Epithelial cell of prostate (primary cell): ENCODE measurements around the gene FAM81A.

ENCODE experiments used
- DNase-seq: peaks from one replicate; pipeline ENCODE4 v3.0.0-alpha.2; 2011; ENCODE audit warnings: low read depth, low spot score
- H3K27ac ChIP-seq: fragments of 450-650 bp; 2 replicates; pipeline ENCODE4 v1.5.1; 2017; ENCODE audit warnings: mild to moderate bottlenecking

FAM81A gene

DNA sequence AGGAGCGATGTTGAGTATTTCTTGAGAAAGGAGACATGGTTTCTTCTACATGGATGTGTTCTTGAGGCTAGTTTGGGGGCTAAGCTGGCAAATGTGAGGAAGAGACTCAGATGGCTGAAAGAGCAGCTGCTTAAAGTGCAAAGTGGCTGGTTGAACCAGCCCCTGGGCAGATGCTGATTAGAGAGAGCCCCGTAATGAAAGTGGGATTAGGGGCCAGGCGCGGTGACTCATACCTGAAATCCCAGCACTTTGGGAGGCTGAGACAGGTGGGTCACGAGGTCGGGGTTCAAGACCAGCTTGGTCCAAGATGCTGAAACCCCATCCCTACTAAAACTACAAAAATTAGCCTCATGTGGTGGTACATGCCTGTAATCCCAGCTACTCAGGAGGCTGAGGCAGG lies 98.6 kb downstream of the FAM81A start:
- no peak overlapping the region for H3K27ac ChIP-seq
- DNase-seq, result no peak

GRCh38 chr15:59537403-59537802 lies 99.4 kb downstream of the FAM81A start:
- no peak for DNase-seq
- H3K27ac ChIP-seq, result no peak overlapping the region

- no peak for DNase-seq
- no peak overlapping the region for H3K27ac ChIP-seq
Measured at GRCh38 chr15:59538494-59538893, 100.5 kb downstream of the FAM81A start.

DNA sequence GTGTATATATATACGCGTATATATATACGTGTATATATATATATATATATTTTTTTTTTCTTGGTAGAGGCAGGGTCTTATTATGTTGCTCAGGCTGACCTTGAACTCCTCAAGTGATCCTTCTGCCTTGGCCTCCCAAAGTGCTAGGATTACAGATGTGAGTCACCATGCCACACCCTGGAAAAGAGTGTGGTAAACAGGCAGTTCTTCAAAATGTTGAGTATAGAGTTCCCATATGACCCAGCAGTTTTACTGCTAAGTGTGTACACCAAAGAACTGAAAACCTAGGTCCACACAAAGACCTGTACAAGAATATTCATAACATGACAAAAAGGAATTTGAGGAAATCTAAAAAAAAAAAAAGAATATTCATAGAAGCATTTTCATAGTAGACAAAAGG lies 101.8 kb downstream of the FAM81A start:
- no peak overlapping the region for H3K27ac ChIP-seq
- no peak for DNase-seq

DNA sequence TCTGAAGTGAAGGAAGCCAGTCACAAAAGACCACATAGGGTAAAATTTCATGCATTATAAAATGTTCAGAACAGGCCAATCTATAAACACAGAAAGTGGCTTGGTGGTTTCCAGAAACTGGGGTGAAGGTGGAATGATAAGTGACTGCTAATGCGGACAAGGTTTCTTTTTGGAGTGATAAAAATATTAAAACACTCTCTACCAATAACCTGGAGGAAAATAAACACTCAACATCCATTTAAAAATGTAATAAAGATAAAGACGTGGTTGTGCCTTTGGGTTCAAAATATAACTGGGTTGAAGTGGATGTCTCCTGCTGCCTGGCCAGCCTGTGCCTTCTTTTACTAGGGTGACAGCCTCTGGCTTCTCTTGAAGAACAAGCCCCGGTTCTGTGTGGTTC lies 102.7 kb downstream of the FAM81A start:
- DNase-seq, result no peak
- no peak overlapping the region for H3K27ac ChIP-seq

DNA sequence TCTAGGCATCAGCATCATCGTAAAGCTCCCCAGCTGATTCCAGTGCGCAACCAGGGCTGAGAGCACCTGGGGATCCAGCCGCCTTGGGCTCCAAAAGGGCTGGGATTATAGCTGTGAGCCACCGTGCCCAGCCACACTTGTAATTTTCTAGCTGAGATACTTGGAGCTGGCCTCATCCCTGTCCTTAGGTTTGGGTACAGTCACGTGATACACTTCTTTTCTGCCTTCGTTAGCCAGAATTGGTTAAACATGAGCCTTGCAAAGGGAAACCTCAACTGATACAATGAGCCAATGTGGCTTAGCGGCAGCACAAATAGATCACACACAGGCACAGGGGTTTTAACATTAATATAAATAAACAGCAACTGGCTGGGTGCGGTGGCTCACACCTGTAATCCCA lies 103.8 kb downstream of the FAM81A start:
- DNase-seq, result no peak
- no peak overlapping the region for H3K27ac ChIP-seq

DNA sequence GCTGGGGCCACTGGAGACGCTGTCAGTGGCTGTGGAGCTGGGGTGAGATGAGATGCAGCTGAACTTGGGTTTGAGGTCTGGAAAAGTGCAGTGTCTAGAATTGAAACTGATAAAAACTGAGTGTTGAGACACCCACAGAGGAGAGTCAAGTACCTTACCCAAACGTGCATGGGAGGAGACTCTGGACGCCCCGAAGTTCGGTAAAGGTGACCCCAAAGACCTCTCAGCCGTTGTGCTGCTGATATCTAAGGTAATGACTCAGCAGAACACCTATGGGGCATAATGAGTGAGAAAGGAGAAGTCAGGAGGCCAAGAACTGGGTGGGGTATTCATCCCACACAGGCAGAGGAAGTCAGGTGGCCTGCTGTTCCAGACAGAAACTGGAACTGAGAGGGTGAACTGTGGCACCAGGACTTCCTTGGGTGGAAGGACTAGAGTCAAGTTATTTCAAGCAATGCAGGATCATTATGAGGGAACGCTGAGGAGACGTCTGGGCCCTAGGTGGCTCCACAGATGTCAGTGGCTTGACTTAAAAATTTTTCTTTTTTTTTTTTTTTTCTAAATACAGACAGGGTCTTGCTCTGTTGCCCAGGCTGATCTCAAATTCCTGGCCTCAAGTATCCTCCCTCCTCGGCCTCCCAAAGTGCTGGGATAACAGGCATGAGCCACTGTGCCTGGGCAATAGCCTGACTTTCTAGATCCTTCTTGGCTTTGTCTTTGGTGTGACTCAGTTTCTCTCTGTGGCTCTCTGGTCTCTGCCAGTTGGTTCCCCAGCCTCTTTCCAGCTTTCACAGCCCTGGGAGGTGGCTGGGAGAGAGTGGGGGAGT lies 105.9 kb downstream of the FAM81A start:
- DNase-seq, result no peak
- no peak overlapping the region for H3K27ac ChIP-seq

DNA sequence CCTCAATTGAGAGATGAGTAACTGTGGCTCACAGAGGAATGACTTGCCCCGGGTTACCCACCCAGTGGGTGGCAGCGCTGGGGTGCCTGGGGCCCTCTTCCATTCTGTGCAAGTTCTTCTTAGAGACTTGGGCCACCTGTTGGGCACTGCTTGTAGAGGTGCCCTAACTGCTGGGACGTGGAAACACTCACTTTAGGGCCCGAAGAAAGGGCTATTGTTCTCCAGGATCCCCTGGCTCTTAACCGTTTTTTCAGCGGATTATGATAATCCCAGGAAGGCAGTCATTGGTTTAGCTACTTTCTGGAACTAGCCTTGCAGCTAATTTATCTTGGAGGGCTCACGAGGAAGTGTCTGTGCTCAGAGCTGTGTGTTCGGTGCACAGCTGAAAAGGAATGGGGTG lies 107.6 kb downstream of the FAM81A start:
- H3K27ac ChIP-seq, result no peak overlapping the region
- no peak for DNase-seq

GRCh38 chr15:59548501-59549226 lies 110.7 kb downstream of the FAM81A start:
- H3K27ac ChIP-seq, result no peak overlapping the region
- no peak for DNase-seq

GRCh38 chr15:59549301-59550185 lies 111.6 kb downstream of the FAM81A start:
- no peak overlapping the region for H3K27ac ChIP-seq
- no peak for DNase-seq

GRCh38 chr15:59550530-59550929 lies 112.5 kb downstream of the FAM81A start:
- DNase-seq, result no peak
- no peak overlapping the region for H3K27ac ChIP-seq

DNA sequence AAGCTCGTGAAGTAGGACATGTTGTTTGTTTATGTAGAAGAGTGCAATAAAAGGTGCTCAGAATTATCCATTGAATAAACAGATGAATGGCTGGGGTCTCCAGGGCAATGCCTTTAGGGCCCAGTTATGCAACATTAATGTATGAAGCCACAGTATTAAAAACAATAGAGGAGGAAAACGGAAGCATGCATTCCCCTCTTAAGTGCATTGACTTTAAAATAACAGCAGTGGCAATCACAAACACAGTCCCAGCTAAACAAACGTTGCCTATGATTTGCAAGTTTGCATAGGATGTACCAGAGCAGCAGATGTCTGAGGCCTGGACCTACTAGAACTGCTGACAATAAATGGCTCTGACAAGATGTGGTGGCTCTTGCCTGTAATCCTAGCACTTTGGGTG lies 113.0 kb downstream of the FAM81A start:
- H3K27ac ChIP-seq, result no peak overlapping the region
- DNase-seq, result no peak

DNA sequence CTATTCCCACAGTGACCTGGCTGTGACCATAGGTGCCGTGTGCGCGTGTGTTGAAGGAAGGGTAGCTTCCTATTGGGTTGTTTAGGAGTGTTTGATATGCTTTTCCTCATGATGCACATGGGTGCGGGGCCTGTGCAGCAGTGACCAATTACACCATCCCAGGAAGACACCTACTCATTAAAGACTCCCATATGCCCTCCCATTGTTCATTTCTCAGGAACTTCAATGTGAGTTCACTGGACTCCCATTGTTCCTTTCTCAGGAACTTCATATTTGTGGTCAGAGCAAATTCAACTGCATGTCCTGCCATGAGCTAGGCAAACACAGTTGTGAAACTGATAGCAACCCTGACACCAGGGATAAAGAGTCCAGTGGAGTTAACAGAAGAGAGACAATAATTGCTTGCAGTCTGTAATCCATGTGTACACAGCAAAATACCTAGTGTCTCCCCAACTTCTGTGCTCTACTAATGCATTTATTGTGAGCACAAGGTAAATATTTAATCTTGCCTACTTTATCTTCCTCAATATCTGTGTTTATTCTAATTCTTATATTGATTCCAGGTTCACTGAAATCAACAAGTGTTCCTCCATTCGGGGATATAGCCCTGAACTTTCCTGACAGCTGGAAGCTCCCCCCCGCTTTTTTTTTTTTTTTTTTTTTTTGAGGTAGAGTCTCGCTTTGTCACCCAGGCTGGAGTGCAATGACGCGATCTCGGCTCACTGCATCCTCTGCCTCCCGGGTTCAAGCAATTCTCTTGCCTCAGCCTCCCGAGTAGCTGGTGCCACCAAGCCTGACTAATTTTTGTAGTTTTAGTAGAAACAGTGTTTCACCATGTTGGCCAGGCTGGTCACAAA lies 116.1 kb downstream of the FAM81A start:
- DNase-seq, result peak; percentile 98
- H3K27ac ChIP-seq, result peak overlapping the region; percentile 98

DNA sequence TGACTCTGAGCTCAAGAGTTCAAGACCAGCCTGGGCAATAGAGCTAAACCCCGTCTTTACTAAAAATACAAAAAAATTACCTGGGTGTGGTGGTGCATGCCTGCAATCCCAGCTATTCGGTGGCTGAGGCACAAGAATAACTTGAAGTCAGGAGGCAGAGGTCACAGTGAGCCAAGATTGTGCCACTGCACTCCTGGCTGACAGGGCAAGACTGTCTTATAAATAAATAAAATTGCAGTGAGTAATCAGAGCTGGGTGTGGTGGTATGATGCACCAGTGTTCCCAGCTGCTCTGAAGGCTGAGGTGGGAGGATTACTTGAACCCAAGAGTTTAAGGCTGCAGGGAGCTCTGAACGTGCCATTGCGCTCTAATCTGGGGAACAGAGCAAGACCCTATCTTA lies 117.7 kb downstream of the FAM81A start:
- peak; percentile 75 for DNase-seq

DNA sequence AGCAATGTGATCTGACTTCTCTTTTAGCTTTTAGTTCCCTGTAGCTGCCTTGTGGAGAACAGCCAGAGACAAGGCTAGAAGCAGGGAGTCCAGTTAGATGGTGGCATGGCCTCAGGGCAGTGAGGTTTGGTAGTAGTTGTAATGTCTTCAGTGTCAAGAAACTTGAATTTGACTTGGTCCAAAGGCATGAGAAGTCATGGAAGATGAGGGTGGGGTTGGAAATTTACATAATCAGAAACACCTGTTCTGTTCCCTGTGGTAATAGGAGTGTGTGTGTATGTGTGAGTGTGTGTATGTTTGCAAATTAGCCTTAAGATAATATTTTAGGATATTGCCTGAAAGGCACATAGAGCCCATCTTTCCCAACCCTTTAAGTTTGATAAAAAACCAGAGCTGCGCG lies 118.4 kb downstream of the FAM81A start:
- H3K27ac ChIP-seq, result peak overlapping the region; percentile 98
- no peak for DNase-seq

More for the DNA sequence above, 117.7 kb downstream of the FAM81A start:
- peak overlapping the region; percentile 98 for H3K27ac ChIP-seq

DNA sequence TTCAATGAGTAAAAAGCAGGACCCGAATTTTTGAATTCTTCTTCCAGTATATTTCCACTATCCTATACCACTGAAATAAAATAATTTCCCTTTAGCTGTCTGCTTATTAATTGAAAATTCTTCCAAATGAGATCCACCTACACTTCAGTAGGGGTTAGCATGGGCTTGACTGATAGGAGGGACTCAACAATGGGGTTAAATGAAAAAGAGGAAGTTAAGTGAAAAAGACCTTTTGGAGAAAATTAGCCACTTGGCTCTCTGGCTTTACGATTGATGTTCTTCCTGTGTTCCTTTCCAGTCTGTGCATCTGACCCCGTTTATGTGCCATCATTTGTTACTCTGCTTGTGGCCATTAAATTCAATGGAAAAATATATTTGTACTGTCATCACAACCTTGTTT lies 119.6 kb downstream of the FAM81A start:
- DNase-seq, result no peak
- H3K27ac ChIP-seq, result peak overlapping the region; percentile 98

DNA sequence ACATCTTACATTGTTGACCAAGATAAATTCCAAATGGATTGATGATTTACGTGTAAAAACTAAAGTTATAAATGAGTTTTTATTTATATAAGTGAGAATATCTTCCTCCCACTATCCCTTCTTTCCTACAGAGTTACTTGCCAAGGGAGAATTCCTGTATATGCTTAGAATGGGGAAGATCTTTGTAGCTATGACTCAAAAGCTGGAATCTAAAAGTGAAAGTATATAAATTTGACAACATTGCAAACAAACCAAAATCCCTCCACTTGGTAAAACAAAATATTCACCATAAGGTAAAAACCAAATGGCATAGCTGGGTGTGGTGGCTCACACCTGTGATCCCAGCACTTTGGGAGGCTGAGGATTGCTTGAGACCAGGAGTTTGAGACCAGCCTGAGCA lies 120.9 kb downstream of the FAM81A start:
- DNase-seq, result no peak

GRCh38 chr15:59561547-59561946 lies 123.6 kb downstream of the FAM81A start:
- no peak for DNase-seq
- H3K27ac ChIP-seq, result no peak overlapping the region

More for the DNA sequence above, 120.9 kb downstream of the FAM81A start:
- H3K27ac ChIP-seq, result no peak overlapping the region

DNA sequence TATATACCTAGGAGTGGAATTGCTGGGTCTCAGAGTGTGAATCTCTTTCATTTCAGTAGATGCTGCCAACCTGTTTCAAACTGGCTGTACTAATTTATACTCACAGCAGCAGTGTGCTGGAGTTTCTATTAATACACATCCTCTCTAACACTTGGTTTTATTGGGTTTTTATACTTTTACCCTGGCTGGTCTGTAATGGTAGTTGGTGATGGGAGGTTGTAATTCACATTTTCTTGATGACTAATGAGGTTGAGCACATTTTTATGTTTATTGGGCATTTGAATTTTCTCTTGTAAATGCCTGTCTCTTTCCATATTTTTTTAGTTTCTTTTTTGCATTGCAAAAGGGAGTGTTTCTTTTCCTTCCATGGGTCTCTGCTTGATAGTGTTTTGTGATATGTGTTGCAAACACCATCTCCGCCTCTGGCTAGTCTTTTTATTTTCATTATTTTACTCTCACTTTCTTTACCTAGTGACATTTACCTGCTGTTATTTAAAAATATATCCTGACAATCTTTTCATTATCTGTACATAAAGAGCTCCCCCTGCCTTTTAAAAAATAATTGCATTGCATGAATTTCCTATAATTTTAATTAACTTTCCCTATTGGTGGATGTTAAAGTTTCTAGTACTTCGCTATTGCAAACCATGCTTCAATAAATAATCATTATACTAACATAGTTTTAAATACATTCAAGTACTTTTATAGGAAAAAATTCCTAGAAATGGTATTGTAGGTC lies 124.6 kb downstream of the FAM81A start:
- H3K27ac ChIP-seq, result no peak overlapping the region
- DNase-seq, result no peak
